Smooth muscle cell of trachea (primary cell): ENCODE results near the gene FAM107B. TPM values are rescaled to one million over a fixed set of nuclear protein-coding genes. Genes with fewer than 3 reads are reported as not detected.

ENCODE experiments used
- total RNA-seq: library from RNA; depleted of rRNA; stranded (reverse); fragments of >200 nt; gene quantifications from 2 replicates; pipeline ENCODE4 v1.2.1, GENCODE V29; 2014

The FAM107B gene
- total RNA-seq: 31.6 and 50.0 TPM in 2 replicates

GRCh38 chr10:14774797-14775196 lies at the start of gene FAM107B:
TSS of gene FAM107B (minus strand) at chr10:14774897. CDS start at chr10:14774663, 234 bp downstream.

Other genes starting within 250 kb of the FAM107B start
- 3.1 and 3.6 TPM in 2 replicates for gene CDNF, start 63.1 kb upstream of the FAM107B start, total RNA-seq
- 9.8 and 23.9 TPM in 2 replicates for gene HSPA14, start 63.4 kb upstream of the FAM107B start, total RNA-seq
- 13.2 and 15.9 TPM in 2 replicates for gene MSANTD7, start 63.4 kb upstream of the FAM107B start, total RNA-seq
- gene SUV39H2, start 104.0 kb upstream of the FAM107B start, total RNA-seq: 6.8 and 12.4 TPM in 2 replicates
- 8.6 and 16.9 TPM in 2 replicates for gene DCLRE1C, start 179.2 kb upstream of the FAM107B start, total RNA-seq
- gene MEIG1, start 184.5 kb upstream of the FAM107B start, total RNA-seq: 0.50 TPM in 1 of 2 replicates, not detected in the other